H9 (cell line): ENCODE results near the gene SPAM1. TPM values are rescaled to one million over a fixed set of nuclear protein-coding genes. Genes with fewer than 3 reads are reported as not detected.

Experiments used
- DNase-seq: peaks from one replicate; pipeline ENCODE4 v3.0.0-alpha.2; 2017
- H2AFZ ChIP-seq: one replicate; pipeline ENCODE4 v1.6.1; 2013; ENCODE audit warnings: mild to moderate bottlenecking, low read length, control low read depth, moderate library complexity
- H2AK5ac ChIP-seq: 2 replicates; pipeline ENCODE4 v1.6.1; 2013; ENCODE audit warnings: low read length, control low read depth, mixed read lengths; ENCODE audit not compliant: insufficient read length
- H2BK120ac ChIP-seq: one replicate; pipeline ENCODE4 v1.6.1; 2013; ENCODE audit warnings: low read depth, mild to moderate bottlenecking, low read length, control low read depth, inconsistent platforms; ENCODE audit not compliant: poor library complexity, severe bottlenecking
- H2BK12ac ChIP-seq: 2 replicates; pipeline ENCODE4 v1.6.1; 2013; ENCODE audit warnings: low read length, control low read depth, mixed read lengths, low read depth; ENCODE audit not compliant: insufficient read length
- H2BK15ac ChIP-seq: 2 replicates; pipeline ENCODE4 v1.6.1; 2013; ENCODE audit warnings: low read depth, low read length, control low read depth
- H2BK20ac ChIP-seq: one replicate; pipeline ENCODE4 v1.6.1; 2013; ENCODE audit warnings: low read depth, mild to moderate bottlenecking, low read length, control low read depth, inconsistent platforms; ENCODE audit not compliant: poor library complexity, severe bottlenecking
- H2BK5ac ChIP-seq: 2 replicates; pipeline ENCODE4 v1.6.1; 2013; ENCODE audit warnings: low read length, control low read depth, mixed read lengths; ENCODE audit not compliant: insufficient read length
- H3K14ac ChIP-seq: 2 replicates; pipeline ENCODE4 v1.6.1; 2013; ENCODE audit warnings: low read length, control low read depth; ENCODE audit not compliant: insufficient read depth
- H3K18ac ChIP-seq: 2 replicates; pipeline ENCODE4 v1.6.1; 2013; ENCODE audit warnings: low read depth, mild to moderate bottlenecking, mixed read lengths, low read length, control low read depth; ENCODE audit not compliant: insufficient read length
- H3K23ac ChIP-seq: 2 replicates; pipeline ENCODE4 v1.6.1; 2013; ENCODE audit warnings: low read length, control low read depth, mixed read lengths, low read depth; ENCODE audit not compliant: insufficient read length
- H3K23me2 ChIP-seq: 2 replicates; pipeline ENCODE4 v1.6.1; 2013; ENCODE audit warnings: low read depth, mild to moderate bottlenecking, mixed read lengths, low read length, control low read depth; ENCODE audit not compliant: insufficient read length, poor library complexity, severe bottlenecking
- H3K27ac ChIP-seq: 2 replicates; pipeline ENCODE4 v1.5.1; 2013; ENCODE audit warnings: low read length, control low read depth, mixed read lengths, low read depth; ENCODE audit not compliant: insufficient read length
- H3K27me3 ChIP-seq: 2 replicates; pipeline ENCODE4 v1.6.1; 2013; ENCODE audit warnings: low read length, control low read depth, inconsistent platforms; ENCODE audit not compliant: insufficient read depth
- H3K4ac ChIP-seq: 2 replicates; pipeline ENCODE4 v1.6.1; 2013; ENCODE audit warnings: low read depth, mild to moderate bottlenecking, control low read depth, inconsistent platforms, low read length, moderate library complexity
- H3K4me1 ChIP-seq: 2 replicates; pipeline ENCODE4 v1.6.1; 2013; ENCODE audit warnings: low read length, control low read depth, inconsistent platforms; ENCODE audit not compliant: insufficient read depth
- H3K4me2 ChIP-seq: 2 replicates; pipeline ENCODE4 v1.6.1; 2013; ENCODE audit warnings: low read length, control low read depth, mixed read lengths; ENCODE audit not compliant: insufficient read length, insufficient read depth
- H3K56ac ChIP-seq: 2 replicates; pipeline ENCODE4 v1.6.1; 2013; ENCODE audit warnings: low read depth, mild to moderate bottlenecking, mixed read lengths, low read length, control low read depth; ENCODE audit not compliant: insufficient read length
- H3K79me1 ChIP-seq: 2 replicates; pipeline ENCODE4 v1.6.1; 2013; ENCODE audit warnings: low read depth, mild to moderate bottlenecking, moderate library complexity, low read length, control low read depth, inconsistent platforms; ENCODE audit not compliant: insufficient read depth, poor library complexity, severe bottlenecking
- H3K79me2 ChIP-seq: 2 replicates; pipeline ENCODE4 v1.6.1; 2013; ENCODE audit warnings: low read length, control low read depth, inconsistent platforms; ENCODE audit not compliant: insufficient read depth
- H3K9ac ChIP-seq: 2 replicates; pipeline ENCODE4 v1.6.1; 2013; ENCODE audit warnings: low read length, control low read depth, mixed read lengths; ENCODE audit not compliant: insufficient read length; ENCODE audit errors: extremely low read depth
- H3K9me3 ChIP-seq: one replicate; pipeline ENCODE4 v1.6.1; 2013; ENCODE audit warnings: low read depth, low read length, inconsistent platforms; ENCODE audit not compliant: control insufficient read depth
- H3T11ph ChIP-seq: one replicate; pipeline ENCODE4 v1.6.1; 2013; ENCODE audit warnings: mild to moderate bottlenecking, low read length, control low read depth, inconsistent platforms
- H4K20me1 ChIP-seq: one replicate; pipeline ENCODE4 v1.6.1; 2013; ENCODE audit not compliant: control insufficient read depth, insufficient read length, insufficient read depth
- H4K5ac ChIP-seq: 2 replicates; pipeline ENCODE4 v1.6.1; 2013; ENCODE audit warnings: low read depth, mild to moderate bottlenecking, mixed read lengths, low read length, control low read depth; ENCODE audit not compliant: insufficient read length
- H4K8ac ChIP-seq: replicated peaks from 2 replicates; pipeline ENCODE4 v1.6.1; 2013; ENCODE audit warnings: low read length, control low read depth, mixed read lengths, low read depth; ENCODE audit not compliant: insufficient read length
- H4K91ac ChIP-seq: 2 replicates; pipeline ENCODE4 v1.6.1; 2013; ENCODE audit warnings: low read depth, mild to moderate bottlenecking, moderate library complexity, mixed read lengths, low read length, control low read depth; ENCODE audit not compliant: insufficient read length
- H3K27ac Mint-ChIP-seq, 3 experiments: 2 replicates in 2 of 3; 3 replicates in 1 of 3; pipeline ENCODE4 v1.8.0; 2020 to 2021; ENCODE audit warnings: mixed read lengths in 3 of 3, mild to moderate bottlenecking in 1 of 3, moderate library complexity in 1 of 3
- H3K27me3 Mint-ChIP-seq: 2 replicates; pipeline ENCODE4 v1.8.0; 2021; ENCODE audit warnings: low read depth, mild to moderate bottlenecking, moderate library complexity, mixed read lengths
- H3K36me3 Mint-ChIP-seq, 3 experiments: 2 replicates in 2 of 3; 3 replicates in 1 of 3; pipeline ENCODE4 v1.8.0; 2020 to 2021; ENCODE audit warnings: low read depth in 3 of 3, mixed read lengths in 3 of 3; ENCODE audit not compliant: insufficient read depth in 1 of 3
- H3K4me1 Mint-ChIP-seq, 2 experiments: 2 replicates each; pipeline ENCODE4 v1.8.0; 2020; ENCODE audit warnings: mixed read lengths in 2 of 2
- H3K4me3 Mint-ChIP-seq, 2 experiments: 2 replicates in 1 of 2; 3 replicates in 1 of 2; pipeline ENCODE4 v1.8.0; 2020 to 2021; ENCODE audit warnings: mild to moderate bottlenecking in 2 of 2, mixed read lengths in 2 of 2, moderate library complexity in 1 of 2
- H3K9me3 Mint-ChIP-seq, 2 experiments: 2 replicates in 1 of 2; 3 replicates in 1 of 2; pipeline ENCODE4 v1.8.0; 2020; ENCODE audit warnings: mild to moderate bottlenecking in 2 of 2, mixed read lengths in 2 of 2, moderate library complexity in 1 of 2
- WGBS: extraction: QIAGEN DNeasy Blood & Tissue Kit; methylation state at CpG from one replicate; pipeline ENCODE4 v1.1.7; 2013; ENCODE audit warnings: missing lambda C conversion rate, low lambda C conversion rate, mixed read lengths; ENCODE audit not compliant: insufficient read length; ENCODE audit errors: extremely low coverage; 5-methylcytosine and 5-hydroxymethylcytosine counted together
- total RNA-seq: library from RNA; stranded (reverse); gene quantifications from 2 replicates; pipeline ENCODE4 v1.2.1, GENCODE V29; 2021
- TF ChIP-seq, protein P1 (sequence below): fragments of 200-600 bp; sonication (generic); conservative IDR thresholded peaks from 3 replicates; pipeline ENCODE4 v1.8.0; 2021; ENCODE audit warnings: antibody characterized with exemption, mild to moderate bottlenecking

SPAM1 gene
- total RNA-seq, 1 experiment from 2014 or later: not detected

DNA sequence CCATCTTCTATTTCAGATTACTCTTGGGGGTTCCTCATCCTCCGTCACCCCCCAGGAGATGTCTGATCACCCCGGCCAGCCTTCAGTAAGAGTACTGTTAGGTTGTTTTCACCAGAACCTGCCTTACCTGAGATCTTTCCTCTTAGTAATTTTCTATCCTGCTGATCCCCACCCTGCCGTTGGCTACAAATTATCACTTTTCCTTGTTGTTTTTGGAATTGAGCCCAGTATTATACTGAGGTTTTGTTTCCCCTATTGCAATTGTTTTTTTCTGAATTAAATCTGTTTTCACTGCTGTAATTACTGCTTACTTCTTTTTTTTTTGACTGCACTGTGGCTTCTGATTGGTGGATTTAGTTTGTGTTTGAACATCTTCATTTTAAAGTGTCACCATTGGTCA lies 14.7 kb downstream of the SPAM1 start:
- peaks cover 26 to 40% of the 10 kb centered on the region in 2 experiments for H3K4me1 Mint-ChIP-seq
- WGBS: no CpG with 5 or more reads among the region's 3 CpGs
- H2BK12ac ChIP-seq: no peak overlapping the region

More for the DNA sequence above, 14.7 kb downstream of the SPAM1 start:
- Histone ChIP-seq H3K4ac (no peak overlapping the region), H3K27me3 (no peaks in the 10 kb centered on the region), H3K23me2 (no peaks in the 10 kb centered on the region), H3K56ac (no peak overlapping the region), H3K79me2 (no peaks in the 10 kb centered on the region), H2BK15ac (no peak overlapping the region), H3K9ac (no peak overlapping the region), H3K27ac (no peak overlapping the region), H2AK5ac (no peak overlapping the region), H3K4me2 (no peak overlapping the region), H4K8ac (no peak overlapping the region), H4K5ac (no peak overlapping the region), H3K79me1 (no peaks in the 10 kb centered on the region), H3K23ac (no peak overlapping the region), H2BK120ac (no peak overlapping the region), H3K14ac (no peak overlapping the region), H3K4me1 (peaks cover 2% of the 10 kb centered on the region; the same call in 1 of the 2 replicates), H4K20me1 (no peaks in the 10 kb centered on the region), H3T11ph (no peak overlapping the region), H3K18ac (no peak overlapping the region), H3K9me3 (no peaks in the 10 kb centered on the region), H2BK5ac (no peak overlapping the region), H4K91ac (no peak overlapping the region), H2AFZ (no peak overlapping the region), H2BK20ac (no peak overlapping the region)
- Mint-ChIP-seq H3K9me3 (peaks cover 7 to 15% of the 10 kb centered on the region in 2 experiments), H3K36me3 (peaks cover 8 to 9% (median 9%) of the 10 kb centered on the region in 3 experiments; a peak in 6 of 7 replicates), H3K27me3 (no peaks in the 10 kb centered on the region), H3K4me3 (no peak overlapping the region), H3K27ac (peak overlapping the region in 2 of 3 experiments; percentile 40 to 86; a peak in 3 of 7 replicates)
- no peak for DNase-seq
- TF ChIP-seq, protein P1, sequence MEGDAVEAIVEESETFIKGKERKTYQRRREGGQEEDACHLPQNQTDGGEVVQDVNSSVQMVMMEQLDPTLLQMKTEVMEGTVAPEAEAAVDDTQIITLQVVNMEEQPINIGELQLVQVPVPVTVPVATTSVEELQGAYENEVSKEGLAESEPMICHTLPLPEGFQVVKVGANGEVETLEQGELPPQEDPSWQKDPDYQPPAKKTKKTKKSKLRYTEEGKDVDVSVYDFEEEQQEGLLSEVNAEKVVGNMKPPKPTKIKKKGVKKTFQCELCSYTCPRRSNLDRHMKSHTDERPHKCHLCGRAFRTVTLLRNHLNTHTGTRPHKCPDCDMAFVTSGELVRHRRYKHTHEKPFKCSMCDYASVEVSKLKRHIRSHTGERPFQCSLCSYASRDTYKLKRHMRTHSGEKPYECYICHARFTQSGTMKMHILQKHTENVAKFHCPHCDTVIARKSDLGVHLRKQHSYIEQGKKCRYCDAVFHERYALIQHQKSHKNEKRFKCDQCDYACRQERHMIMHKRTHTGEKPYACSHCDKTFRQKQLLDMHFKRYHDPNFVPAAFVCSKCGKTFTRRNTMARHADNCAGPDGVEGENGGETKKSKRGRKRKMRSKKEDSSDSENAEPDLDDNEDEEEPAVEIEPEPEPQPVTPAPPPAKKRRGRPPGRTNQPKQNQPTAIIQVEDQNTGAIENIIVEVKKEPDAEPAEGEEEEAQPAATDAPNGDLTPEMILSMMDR: no peak
